Measurements from ENCODE around the gene CIAO2A.

- TF ChIP-seq POLR2AphosphoS5 (IDR thresholded peaks at IDR 0.05) (no peak), CTCF (IDR thresholded peaks at IDR 0.05) (no peak), POLR2A (IDR thresholded peaks at IDR 0.05) (no peak)
Measured at GRCh38 chr15:64125978-64126377, 32.3 kb upstream of the CIAO2A start.
